Left ventricle myocardium inferior (tissue), 1 donor: ENCODE data around the gene CDKN2B. TPM values are rescaled to one million over a fixed set of nuclear protein-coding genes. Genes with fewer than 3 reads are reported as not detected.

Experiments
- DNase-seq: peaks from one replicate; pipeline ENCODE4 v3.0.0-alpha.2; 2020
- H3K27ac ChIP-seq: fragments of 200-600 bp; replicated peaks from 2 replicates; pipeline ENCODE4 v1.8.0; 2021
- H3K27me3 ChIP-seq: fragments of 200-600 bp; 2 replicates; pipeline ENCODE4 v1.8.0; 2021; ENCODE audit warnings: low read depth
- H3K36me3 ChIP-seq: fragments of 200-600 bp; 2 replicates; pipeline ENCODE4 v1.8.0; 2021
- H3K4me1 ChIP-seq: fragments of 200-600 bp; 2 replicates; pipeline ENCODE4 v1.8.0; 2021
- H3K4me3 ChIP-seq: fragments of 200-600 bp; 2 replicates; pipeline ENCODE4 v1.8.0; 2021; ENCODE audit warnings: mild to moderate bottlenecking, moderate library complexity
- H3K9me3 ChIP-seq: fragments of 200-600 bp; replicated peaks from 2 replicates; pipeline ENCODE4 v1.8.0; 2021
- CTCF ChIP-seq: fragments of 200-600 bp; IDR thresholded peaks from 2 replicates; pipeline ENCODE4 v1.8.0; 2021; ENCODE audit warnings: antibody characterized with exemption, mild to moderate bottlenecking, borderline replicate concordance
- intact Hi-C: fragments of 100-400 bp; cut with micrococcal nuclease; formaldehyde crosslinking; loops from one replicate; pipeline ENCODE4 v1.11.0; 2022
- total RNA-seq: library from RNA; stranded (reverse); fragmentation: NEBNext Ultra II Directional; extraction: Animal tissue kit (Norgen Biotek cat#: 25700); gene quantifications from one replicate; pipeline ENCODE4 v1.2.1, GENCODE V29; 2021
- donor health status: DM: no; HTN: yes; CAD: no; lungs with severe emphysema.

Gene CDKN2B
- total RNA-seq, 1 donor from 2014 or later: 0.82 TPM

GRCh38 chr9:21970800-21971640 is 38.1 kb downstream of the CDKN2B start:
- no peak for TF ChIP-seq CTCF
- no peak for DNase-seq
- Histone ChIP-seq H3K36me3 (no peaks in the 10 kb centered on the region), H3K27ac (no peak overlapping the region), H3K9me3 (no peaks in the 10 kb centered on the region), H3K27me3 (peaks cover 100% of the 10 kb centered on the region), H3K4me1 (peaks cover 37% of the 10 kb centered on the region), H3K4me3 (no peak overlapping the region)
- intact Hi-C loops: no loop called here

GRCh38 chr9:21969951-21970799 is 38.9 kb downstream of the CDKN2B start:
- Histone ChIP-seq H3K36me3 (no peaks in the 10 kb centered on the region), H3K4me1 (peaks cover 40% of the 10 kb centered on the region), H3K4me3 (no peak overlapping the region), H3K9me3 (no peaks in the 10 kb centered on the region), H3K27ac (no peak overlapping the region), H3K27me3 (peaks cover 100% of the 10 kb centered on the region)
- intact Hi-C loops: no loop called here
- TF ChIP-seq CTCF: no peak
- DNase-seq: no peak

- intact Hi-C loops: no loop called here
- no peaks in the 10 kb centered on the region for H3K9me3 ChIP-seq
- no peak for DNase-seq
These were observed 39.8 kb downstream of the CDKN2B start for GRCh38 chr9:21969011-21969940.

GRCh38 chr9:21968331-21969010 is 40.6 kb downstream of the CDKN2B start:
- no peak for DNase-seq
- intact Hi-C loops: no loop called here

More at GRCh38 chr9:21969011-21969940, 39.8 kb downstream of the CDKN2B start:
- no peak overlapping the region for H3K4me3 ChIP-seq
- peaks cover 100% of the 10 kb centered on the region for H3K27me3 ChIP-seq
- TF ChIP-seq CTCF: no peak
- H3K27ac ChIP-seq: no peak overlapping the region
- no peaks in the 10 kb centered on the region for H3K36me3 ChIP-seq
- H3K4me1 ChIP-seq: peaks cover 36% of the 10 kb centered on the region

More at GRCh38 chr9:21968331-21969010, 40.6 kb downstream of the CDKN2B start:
- no peak for TF ChIP-seq CTCF
- Histone ChIP-seq H3K9me3 (peaks cover 2% of the 10 kb centered on the region), H3K36me3 (no peaks in the 10 kb centered on the region), H3K4me3 (no peak overlapping the region), H3K27ac (no peak overlapping the region), H3K4me1 (peaks cover 33% of the 10 kb centered on the region), H3K27me3 (peaks cover 100% of the 10 kb centered on the region)
